Astrocyte (in vitro differentiated cells and primary cell): ENCODE data around the gene CUTA. TPM values are rescaled to one million over a fixed set of nuclear protein-coding genes. Genes with fewer than 3 reads are reported as not detected.

Experiments used
- DNase-seq: peaks from one replicate; pipeline ENCODE4 v3.0.0-alpha.2; 2010; ENCODE audit warnings: low read depth
- FAIRE-seq: peaks from 2 replicates; lab custom pipeline; 2011; peaks lifted over from hg19 to GRCh38; lab: Jason Lieb, UNC
- H2AFZ ChIP-seq: 2 replicates; pipeline ENCODE4 v1.6.0; 2012; ENCODE audit warnings: low read depth, low read length, inconsistent platforms
- H3K27ac ChIP-seq: 2 replicates; pipeline ENCODE4 v1.5.1; 2011; ENCODE audit warnings: low read depth, low read length, inconsistent platforms
- H3K27me3 ChIP-seq: 2 replicates; pipeline ENCODE4 v1.6.0; 2011; ENCODE audit warnings: low read length, inconsistent platforms; ENCODE audit not compliant: insufficient read depth
- H3K36me3 ChIP-seq: 2 replicates; pipeline ENCODE4 v1.5.1; 2011; ENCODE audit warnings: low read length, inconsistent platforms; ENCODE audit not compliant: insufficient read depth
- H3K4me1 ChIP-seq: 2 replicates; pipeline ENCODE4 v1.5.1; 2011; ENCODE audit warnings: low read length, inconsistent platforms; ENCODE audit not compliant: insufficient read depth
- H3K4me2 ChIP-seq: 2 replicates; pipeline ENCODE4 v1.6.0; 2012; ENCODE audit warnings: low read length, inconsistent platforms
- H3K4me3 ChIP-seq: 2 replicates; pipeline ENCODE4 v1.5.1; 2011; ENCODE audit warnings: low read depth, mild to moderate bottlenecking, low read length, inconsistent platforms; ENCODE audit not compliant: insufficient read depth
- H3K79me2 ChIP-seq: 2 replicates; pipeline ENCODE4 v1.6.0; 2012; ENCODE audit warnings: mild to moderate bottlenecking, low read length, inconsistent platforms; ENCODE audit not compliant: insufficient read depth
- H3K9ac ChIP-seq: 2 replicates; pipeline ENCODE4 v1.6.0; 2012; ENCODE audit warnings: mild to moderate bottlenecking, low read length, inconsistent platforms
- H3K9me3 ChIP-seq: 2 replicates; pipeline ENCODE4 v1.5.1; 2012; ENCODE audit warnings: low read depth, mild to moderate bottlenecking, low read length, inconsistent platforms; ENCODE audit not compliant: insufficient read depth
- H4K20me1 ChIP-seq: 2 replicates; pipeline ENCODE4 v1.6.0; 2012; ENCODE audit warnings: low read length, inconsistent platforms; ENCODE audit not compliant: insufficient read depth
- H3K27ac Mint-ChIP-seq: one replicate; pipeline ENCODE4 v1.8.0; 2021; ENCODE audit warnings: mild to moderate bottlenecking, mixed read lengths; ENCODE audit not compliant: unreplicated experiment
- H3K27me3 Mint-ChIP-seq: one replicate; pipeline ENCODE4 v1.8.0; 2021; ENCODE audit warnings: low read depth, mixed read lengths; ENCODE audit not compliant: unreplicated experiment
- H3K36me3 Mint-ChIP-seq: one replicate; pipeline ENCODE4 v1.8.0; 2021; ENCODE audit warnings: low read depth, mixed read lengths; ENCODE audit not compliant: unreplicated experiment
- H3K4me1 Mint-ChIP-seq: one replicate; pipeline ENCODE4 v1.8.0; 2021; ENCODE audit warnings: low read depth, mixed read lengths; ENCODE audit not compliant: unreplicated experiment
- H3K4me3 Mint-ChIP-seq: one replicate; pipeline ENCODE4 v1.8.0; 2021; ENCODE audit warnings: mild to moderate bottlenecking, moderate library complexity, mixed read lengths; ENCODE audit not compliant: unreplicated experiment
- H3K9me3 Mint-ChIP-seq: one replicate; pipeline ENCODE4 v1.8.0; 2021; ENCODE audit warnings: mild to moderate bottlenecking, mixed read lengths; ENCODE audit not compliant: unreplicated experiment
- EZH2 ChIP-seq: IDR thresholded peaks from 2 replicates; pipeline ENCODE4 v1.6.1; 2012; ENCODE audit warnings: mild to moderate bottlenecking, low read length, inconsistent platforms; ENCODE audit not compliant: insufficient read depth
- total RNA-seq: library from RNA; stranded (reverse); gene quantifications from 2 replicates; pipeline ENCODE4 v1.2.1, GENCODE V29; 2021
- TF ChIP-seq, protein P1 (sequence below): IDR thresholded peaks from 2 replicates; pipeline ENCODE4 v1.5.1; 2011; ENCODE audit warnings: low read depth, mild to moderate bottlenecking, inconsistent platforms, low read length, moderate library complexity; ENCODE audit not compliant: insufficient read depth

CUTA gene
- total RNA-seq, 1 donor from 2014 or later: 256 TPM

DNA sequence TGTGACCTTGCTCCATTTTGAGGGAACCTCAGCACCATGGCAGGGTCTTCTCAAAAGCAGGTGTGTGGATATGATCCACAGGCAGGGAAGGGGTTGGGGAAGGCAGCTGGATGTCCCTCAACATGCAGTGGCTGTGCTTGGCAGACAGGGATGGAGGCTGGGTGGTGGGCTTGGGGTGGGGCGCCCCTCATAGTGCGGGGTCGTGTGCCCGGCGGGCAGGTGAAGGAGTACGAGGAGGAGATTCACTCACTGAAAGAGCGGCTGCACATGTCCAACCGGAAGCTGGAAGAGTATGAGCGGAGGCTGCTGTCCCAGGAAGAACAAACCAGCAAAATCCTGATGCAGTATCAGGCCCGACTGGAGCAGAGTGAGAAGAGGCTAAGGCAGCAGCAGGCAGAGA is 28.4 kb upstream of the CUTA start:
- no peak overlapping the region for H3K9ac ChIP-seq
- FAIRE-seq (no peak), DNase-seq (no peak)
- no peak overlapping the region for H3K27ac Mint-ChIP-seq
- no peaks in the 10 kb centered on the region for H3K27me3 ChIP-seq
- no peaks in the 10 kb centered on the region for H3K4me1 Mint-ChIP-seq
- peak overlapping the region; percentile 13 for H3K4me3 Mint-ChIP-seq
- no peaks in the 10 kb centered on the region for H3K27me3 Mint-ChIP-seq
- no peak overlapping the region for H3K4me2 ChIP-seq
- no peaks in the 10 kb centered on the region for H3K79me2 ChIP-seq
- H3K4me3 ChIP-seq: no peak overlapping the region
- H3K36me3 Mint-ChIP-seq: peaks cover 32% of the 10 kb centered on the region
- H4K20me1 ChIP-seq: peaks cover 6% of the 10 kb centered on the region
- H3K9me3 ChIP-seq: no peaks in the 10 kb centered on the region
- peaks cover 2% of the 10 kb centered on the region for H3K36me3 ChIP-seq
- H3K4me1 ChIP-seq: no peaks in the 10 kb centered on the region
- no peak overlapping the region for H2AFZ ChIP-seq
- no peaks in the 10 kb centered on the region for H3K9me3 Mint-ChIP-seq
- TF ChIP-seq EZH2: no peak
- TF ChIP-seq, protein P1, sequence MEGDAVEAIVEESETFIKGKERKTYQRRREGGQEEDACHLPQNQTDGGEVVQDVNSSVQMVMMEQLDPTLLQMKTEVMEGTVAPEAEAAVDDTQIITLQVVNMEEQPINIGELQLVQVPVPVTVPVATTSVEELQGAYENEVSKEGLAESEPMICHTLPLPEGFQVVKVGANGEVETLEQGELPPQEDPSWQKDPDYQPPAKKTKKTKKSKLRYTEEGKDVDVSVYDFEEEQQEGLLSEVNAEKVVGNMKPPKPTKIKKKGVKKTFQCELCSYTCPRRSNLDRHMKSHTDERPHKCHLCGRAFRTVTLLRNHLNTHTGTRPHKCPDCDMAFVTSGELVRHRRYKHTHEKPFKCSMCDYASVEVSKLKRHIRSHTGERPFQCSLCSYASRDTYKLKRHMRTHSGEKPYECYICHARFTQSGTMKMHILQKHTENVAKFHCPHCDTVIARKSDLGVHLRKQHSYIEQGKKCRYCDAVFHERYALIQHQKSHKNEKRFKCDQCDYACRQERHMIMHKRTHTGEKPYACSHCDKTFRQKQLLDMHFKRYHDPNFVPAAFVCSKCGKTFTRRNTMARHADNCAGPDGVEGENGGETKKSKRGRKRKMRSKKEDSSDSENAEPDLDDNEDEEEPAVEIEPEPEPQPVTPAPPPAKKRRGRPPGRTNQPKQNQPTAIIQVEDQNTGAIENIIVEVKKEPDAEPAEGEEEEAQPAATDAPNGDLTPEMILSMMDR: no peak
- no peak overlapping the region for H3K27ac ChIP-seq

DNA sequence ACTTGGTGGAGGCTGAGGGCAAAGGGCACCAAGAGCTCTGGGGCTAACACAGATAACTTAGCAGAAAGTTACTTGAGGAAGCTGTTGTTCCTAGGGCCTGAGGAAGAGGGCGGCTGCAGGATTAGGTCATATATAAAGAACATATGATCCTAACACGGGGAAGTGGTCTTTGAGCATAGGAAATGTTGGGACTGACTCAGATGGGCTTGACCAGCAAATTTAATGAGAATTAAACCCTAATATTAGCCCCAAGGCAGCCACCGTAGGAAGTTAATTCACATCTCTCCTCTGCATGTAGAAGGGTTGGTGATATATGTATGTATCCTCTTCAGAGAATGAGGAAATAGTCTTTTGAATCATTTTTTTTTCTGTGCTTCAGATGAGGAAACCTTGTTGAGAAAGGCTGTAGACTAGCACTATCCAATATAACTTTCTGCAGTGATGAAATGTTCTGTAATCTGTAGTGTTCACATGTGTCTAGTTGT is 27.3 kb upstream of the CUTA start:
- Mint-ChIP-seq H3K9me3 (no peaks in the 10 kb centered on the region), H3K4me3 (no peak overlapping the region), H3K36me3 (peaks cover 33% of the 10 kb centered on the region), H3K4me1 (no peaks in the 10 kb centered on the region), H3K27ac (no peak overlapping the region), H3K27me3 (no peaks in the 10 kb centered on the region)
- peaks cover 2% of the 10 kb centered on the region for H3K36me3 ChIP-seq
- no peak overlapping the region for H3K27ac ChIP-seq
- no peak overlapping the region for H3K9ac ChIP-seq
- H3K4me3 ChIP-seq: no peak overlapping the region
- FAIRE-seq (no peak), DNase-seq (no peak)
- H4K20me1 ChIP-seq: peaks cover 9% of the 10 kb centered on the region
- no peaks in the 10 kb centered on the region for H3K79me2 ChIP-seq
- no peaks in the 10 kb centered on the region for H3K27me3 ChIP-seq
- no peaks in the 10 kb centered on the region for H3K9me3 ChIP-seq
- TF ChIP-seq, protein P1: no peak
- TF ChIP-seq EZH2: no peak
- H3K4me1 ChIP-seq: no peaks in the 10 kb centered on the region
- H2AFZ ChIP-seq: no peak overlapping the region
- no peak overlapping the region for H3K4me2 ChIP-seq

DNA sequence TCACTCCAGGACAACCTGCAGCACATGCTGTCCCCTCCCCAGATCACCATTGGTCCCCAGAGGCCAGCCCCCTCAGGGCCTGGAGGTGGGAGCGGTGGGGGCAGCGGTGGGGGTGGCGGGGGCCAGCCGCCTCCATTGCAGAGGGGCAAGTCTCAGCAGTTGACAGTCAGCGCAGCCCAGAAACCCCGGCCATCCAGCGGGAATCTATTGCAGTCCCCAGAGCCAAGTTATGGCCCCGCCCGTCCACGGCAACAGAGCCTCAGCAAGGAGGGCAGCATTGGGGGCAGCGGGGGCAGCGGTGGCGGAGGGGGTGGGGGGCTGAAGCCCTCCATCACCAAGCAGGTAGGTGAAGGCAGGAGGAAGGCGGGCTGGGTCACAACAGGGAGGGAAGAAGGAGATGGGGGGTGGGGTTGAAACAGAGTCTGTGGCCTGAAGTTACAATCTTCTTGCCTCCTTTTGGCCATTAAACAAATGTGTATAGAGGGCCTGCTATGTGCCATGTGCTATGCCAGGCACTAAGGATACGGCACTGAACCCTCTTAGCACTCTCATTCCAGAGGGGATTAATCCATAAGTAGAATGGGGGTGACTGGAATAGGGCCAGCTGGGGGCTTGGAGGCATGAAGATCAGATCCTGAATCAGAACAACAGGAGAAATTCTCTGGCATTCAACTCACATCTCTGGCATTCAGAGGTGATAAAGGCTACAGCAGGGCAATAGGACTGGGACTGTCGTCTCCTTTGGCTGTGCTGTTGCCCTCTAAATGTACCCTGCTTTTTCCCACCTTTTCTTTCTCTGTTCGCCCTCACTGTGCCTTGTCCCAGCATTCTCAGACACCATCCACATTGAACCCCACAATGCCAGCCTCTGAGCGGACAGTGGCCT is 26.0 kb upstream of the CUTA start:
- Histone ChIP-seq H3K9me3 (no peaks in the 10 kb centered on the region), H3K79me2 (no peaks in the 10 kb centered on the region), H3K36me3 (peaks cover 2% of the 10 kb centered on the region), H3K9ac (no peak overlapping the region), H3K4me3 (no peak overlapping the region), H3K27me3 (no peaks in the 10 kb centered on the region), H3K4me2 (no peak overlapping the region), H2AFZ (no peak overlapping the region), H3K27ac (no peak overlapping the region), H4K20me1 (peaks cover 11% of the 10 kb centered on the region), H3K4me1 (peaks cover 3% of the 10 kb centered on the region)
- Mint-ChIP-seq H3K9me3 (no peaks in the 10 kb centered on the region), H3K4me1 (peaks cover 4% of the 10 kb centered on the region), H3K27ac (no peak overlapping the region), H3K27me3 (no peaks in the 10 kb centered on the region), H3K36me3 (peaks cover 38% of the 10 kb centered on the region), H3K4me3 (no peak overlapping the region)
- no peak for FAIRE-seq
- DNase-seq: no peak
- TF ChIP-seq, protein P1: no peak
- no peak for TF ChIP-seq EZH2
